ENCODE data around the gene PIPOX.

- no peak for TF ChIP-seq EZH2 (IDR thresholded peaks at IDR 0.05; ENCODE audit: borderline replicate concordance, low read length)
- TF ChIP-seq CTCF (conservative IDR thresholded peaks at IDR 0.05 in 1 of 2, IDR thresholded peaks at IDR 0.05 in 1 of 2; ENCODE audit: extremely low read depth in 1 of 2, insufficient read depth in 1 of 2, low read depth in 1 of 2, low read length in 2 of 2), result no peak
These were observed 56.6 kb downstream of the PIPOX start for GRCh38 chr17:29099527-29099926.

Measured in mammary epithelial cell (primary cell).